ENCODE data around the gene UTP15. TPM values are rescaled to one million over a fixed set of nuclear protein-coding genes. Genes with fewer than 3 reads are reported as not detected.

The UTP15 gene
- total RNA-seq, 1 experiment from 2014 or later, result 14.5 TPM

Other genes with a start within 250 kb of the UTP15 start
- gene FOXD1, start 117.0 kb upstream of the UTP15 start, total RNA-seq (2014; rRNA removed; shearing (Covaris generic); ENCODE audit: low replicate concordance), result 12.1 and 17.0 TPM in 2 replicates
- 219 and 224 TPM in 2 replicates for gene BTF3, start 67.3 kb upstream of the UTP15 start, total RNA-seq (2014; rRNA removed; shearing (Covaris generic); ENCODE audit: low replicate concordance)
- 7.8 and 11.4 TPM in 2 replicates for gene ANKRA2, start 104 bp upstream of the UTP15 start, total RNA-seq (2014; rRNA removed; shearing (Covaris generic); ENCODE audit: low replicate concordance)
- gene ARHGEF28, start 60.5 kb downstream of the UTP15 start, total RNA-seq (2014; rRNA removed; shearing (Covaris generic); ENCODE audit: low replicate concordance), result 11.2 and 26.6 TPM in 2 replicates